GM04504 (cell line): ENCODE measurements around the gene CACHD1.
"Not testable (repeated sequence)": the region's sequence is repeated elsewhere in the genome, so short reads cannot be mapped to it uniquely, and the experiment has no call there.

Source experiments
- DNase-seq: peaks from one replicate; pipeline ENCODE4 v3.0.0-alpha.2; 2012; ENCODE audit warnings: low read depth

CACHD1 gene

GRCh38 chr1:64497088-64497883 is 27.4 kb downstream of the CACHD1 start:
- DNase-seq: no peak

- no peak for DNase-seq
Observed at GRCh38 chr1:64498325-64498724, 28.4 kb downstream of the CACHD1 start.

- no peak for DNase-seq
Observed at GRCh38 chr1:64499011-64499410, 29.1 kb downstream of the CACHD1 start.

GRCh38 chr1:64499966-64500365 is 30.0 kb downstream of the CACHD1 start:
- DNase-seq: no peak

DNA sequence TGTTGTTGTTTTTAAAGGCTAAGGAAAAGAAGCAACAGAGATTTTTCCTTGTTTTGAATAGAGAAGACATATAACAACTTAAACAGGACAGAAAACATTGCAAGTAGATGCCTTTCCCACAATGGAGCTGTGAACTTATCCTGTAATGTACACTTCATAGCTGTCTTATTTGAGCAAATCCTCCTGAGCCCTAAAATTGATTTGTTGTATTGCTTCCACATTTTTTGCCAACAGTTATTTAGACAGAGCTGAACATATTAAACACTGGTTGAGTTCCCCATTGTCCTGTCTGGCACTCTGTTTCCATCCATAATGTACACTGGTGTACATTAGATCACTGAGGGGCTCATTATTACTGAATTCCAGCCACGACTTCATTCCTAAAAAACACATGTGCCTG is 32.2 kb downstream of the CACHD1 start:
- no peak for DNase-seq

DNA sequence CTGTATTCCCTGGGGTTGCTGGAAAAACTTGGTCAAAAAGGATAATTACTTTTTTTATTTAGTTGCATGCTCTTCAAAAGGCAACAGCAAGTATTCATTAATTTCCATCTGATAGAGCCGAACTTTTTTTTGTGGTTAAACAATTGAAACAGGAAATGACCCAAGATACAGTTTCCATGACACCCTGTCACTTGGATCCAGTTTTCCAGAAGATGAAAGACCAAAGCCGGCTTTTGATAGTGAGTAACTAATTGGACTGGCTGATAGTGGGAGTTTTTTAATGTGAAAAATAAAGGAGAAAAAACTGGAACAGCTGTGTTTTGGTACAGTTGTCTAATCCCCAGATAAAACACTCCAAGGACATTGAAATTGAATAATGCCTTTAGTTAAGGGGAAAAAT is 33.0 kb downstream of the CACHD1 start:
- no peak for DNase-seq

DNA sequence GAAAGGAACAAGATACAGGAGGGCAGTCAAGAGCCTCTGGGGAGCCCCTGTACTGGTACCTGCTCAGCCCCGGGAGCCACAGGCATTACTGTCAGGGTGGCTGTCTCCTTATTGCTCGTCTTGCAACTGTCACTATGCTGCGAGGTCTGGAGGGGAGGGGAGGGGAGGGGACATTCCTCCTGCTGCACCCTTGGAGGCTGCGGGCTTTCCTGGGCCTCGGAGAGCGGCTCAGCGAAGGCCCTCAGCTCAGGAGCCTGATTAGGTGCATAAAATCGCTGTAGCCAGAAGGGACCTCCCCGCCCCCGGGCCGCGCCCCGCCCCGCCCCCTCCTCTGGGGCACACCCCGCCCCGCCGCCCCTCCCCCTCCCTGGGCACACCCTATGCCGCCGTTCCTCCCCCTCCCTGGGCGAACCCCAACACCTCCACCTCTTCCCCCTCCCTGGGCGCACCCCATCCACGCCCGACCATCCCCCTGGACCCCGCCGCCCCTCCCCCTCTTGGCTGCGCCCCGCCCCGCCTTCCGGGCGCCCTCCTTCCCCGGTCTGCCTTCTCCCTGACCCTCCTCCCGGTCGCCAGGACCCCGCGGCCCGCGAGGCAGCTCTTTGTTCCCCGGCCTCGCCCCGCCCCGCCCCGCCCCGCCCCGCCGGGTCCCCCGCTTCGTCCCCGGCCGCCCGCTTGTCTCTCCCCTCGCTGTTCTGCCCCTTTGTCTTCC is 35.5 kb downstream of the CACHD1 start:
- no peak for DNase-seq

DNA sequence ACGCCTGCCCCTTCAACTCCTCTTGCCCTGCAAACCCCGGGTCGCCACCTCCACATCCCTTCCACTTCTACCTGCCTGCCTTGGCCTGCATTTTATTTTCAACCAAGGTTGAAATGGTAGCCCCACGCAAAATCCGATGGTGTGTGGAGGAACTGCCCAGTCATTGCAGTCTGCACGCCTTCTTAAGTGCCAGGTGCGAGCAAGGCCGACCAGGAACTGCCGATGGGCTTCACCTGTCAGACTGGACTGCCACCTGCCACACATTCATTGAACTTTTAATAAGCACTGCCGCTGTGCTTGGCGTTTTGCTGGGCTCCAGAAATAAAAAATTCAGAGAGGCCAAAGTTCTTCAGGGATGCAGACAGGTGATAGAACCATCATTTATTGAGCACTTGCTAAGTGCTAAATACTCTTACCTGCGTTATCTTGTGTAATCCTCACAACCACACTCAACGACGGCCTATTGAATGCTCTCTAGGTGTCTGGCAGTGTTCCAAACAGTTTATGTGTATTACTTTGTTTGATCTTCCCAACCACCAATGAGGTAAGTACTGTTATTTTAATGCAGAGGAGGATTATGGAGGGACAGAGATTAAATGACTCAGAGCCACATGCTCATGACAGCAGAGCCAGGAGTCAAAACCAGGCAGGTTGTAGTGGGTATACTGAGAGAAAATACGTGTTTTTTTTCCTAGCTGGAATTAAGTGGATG is 36.2 kb downstream of the CACHD1 start:
- DNase-seq: no peak

GRCh38 chr1:64508629-64509028 is 38.7 kb downstream of the CACHD1 start:
- DNase-seq: no peak

- no peak for DNase-seq
Observed at GRCh38 chr1:64511044-64511443, 41.1 kb downstream of the CACHD1 start.

DNA sequence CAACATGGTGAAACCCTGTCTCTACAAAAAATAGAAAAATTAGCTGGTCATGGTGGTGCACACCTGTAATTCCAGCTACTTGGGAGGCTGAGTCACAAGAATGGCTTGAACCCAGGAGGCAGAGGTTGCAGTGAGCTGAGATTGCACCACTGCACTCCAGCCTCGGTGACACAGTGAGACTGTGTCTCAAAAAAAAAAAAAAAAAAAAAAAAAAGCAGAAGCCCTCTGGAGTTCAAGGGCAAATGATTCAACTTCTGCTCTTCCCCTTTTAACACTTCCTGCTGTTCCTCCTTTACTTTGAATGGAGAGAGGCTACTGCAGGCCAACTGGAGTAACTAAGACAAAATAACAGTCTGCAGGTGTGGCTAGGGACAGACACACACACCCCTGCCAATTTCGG is 42.3 kb downstream of the CACHD1 start:
- not testable (repeated sequence) for DNase-seq

GRCh38 chr1:64513545-64513944 is 43.6 kb downstream of the CACHD1 start:
- DNase-seq: no peak

DNA sequence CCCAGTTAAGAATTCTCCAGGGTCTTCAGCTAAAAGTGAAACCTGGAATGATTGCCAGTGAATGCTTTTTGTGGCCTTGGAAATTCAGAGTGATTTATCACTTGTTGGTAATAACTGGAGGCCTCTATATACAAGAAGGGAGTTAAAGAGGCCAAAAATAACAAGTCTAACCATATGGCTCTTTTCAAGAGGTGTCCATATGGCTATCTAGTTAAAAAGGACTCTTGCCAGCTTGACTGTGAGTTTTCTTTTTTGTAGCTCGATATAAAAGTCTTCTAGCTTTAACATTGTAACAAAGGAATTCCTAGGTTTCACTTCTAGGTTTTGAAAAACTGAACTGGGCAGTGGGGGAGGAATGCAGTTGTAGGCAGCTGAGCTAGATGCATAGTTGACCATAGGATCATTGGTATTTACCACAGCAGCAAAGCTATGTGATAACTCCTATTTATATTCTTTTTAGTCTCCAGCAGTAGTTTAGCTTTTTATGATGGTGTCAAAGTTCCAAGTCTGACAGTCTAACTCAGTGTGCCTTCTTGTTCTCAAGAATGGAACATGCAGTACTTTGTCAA is 44.4 kb downstream of the CACHD1 start:
- DNase-seq: no peak

DNA sequence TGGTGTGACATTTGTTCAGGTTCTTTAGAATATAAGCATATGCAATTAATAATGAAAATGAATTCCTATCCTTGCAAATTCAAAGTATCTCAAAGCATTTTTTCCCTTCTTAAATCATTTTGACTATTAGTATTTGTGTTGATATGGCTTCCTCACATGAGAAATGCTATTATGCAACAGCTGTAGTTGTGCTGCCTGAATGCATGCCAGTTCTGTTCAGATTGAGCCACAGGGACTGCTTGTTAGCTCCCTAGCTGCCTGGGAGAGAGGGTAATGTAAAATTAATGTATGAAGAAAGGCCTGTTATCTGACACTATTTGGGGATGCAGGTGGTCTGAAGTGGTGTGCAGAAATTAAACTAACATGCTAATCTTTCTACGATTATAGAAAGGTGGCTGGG is 45.5 kb downstream of the CACHD1 start:
- DNase-seq: peak; percentile 58

DNA sequence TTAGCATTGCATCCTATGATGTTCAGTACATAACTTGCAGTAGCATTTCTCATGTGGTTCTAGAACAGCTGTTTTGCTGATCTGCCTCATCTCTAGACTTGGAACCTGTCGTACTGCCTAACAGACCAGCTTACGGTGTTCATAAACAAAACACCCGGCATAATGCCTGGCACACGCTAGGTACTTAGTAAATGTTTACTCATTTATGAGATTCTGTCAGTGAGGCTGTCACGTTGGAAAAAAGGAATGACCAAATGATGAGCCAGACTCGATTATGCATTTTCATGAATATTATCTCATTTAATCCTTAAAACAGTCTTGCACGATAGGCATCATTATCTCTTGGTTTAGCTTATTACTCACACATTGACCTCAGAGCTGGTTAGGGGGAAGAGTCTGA is 46.4 kb downstream of the CACHD1 start:
- DNase-seq: no peak

DNA sequence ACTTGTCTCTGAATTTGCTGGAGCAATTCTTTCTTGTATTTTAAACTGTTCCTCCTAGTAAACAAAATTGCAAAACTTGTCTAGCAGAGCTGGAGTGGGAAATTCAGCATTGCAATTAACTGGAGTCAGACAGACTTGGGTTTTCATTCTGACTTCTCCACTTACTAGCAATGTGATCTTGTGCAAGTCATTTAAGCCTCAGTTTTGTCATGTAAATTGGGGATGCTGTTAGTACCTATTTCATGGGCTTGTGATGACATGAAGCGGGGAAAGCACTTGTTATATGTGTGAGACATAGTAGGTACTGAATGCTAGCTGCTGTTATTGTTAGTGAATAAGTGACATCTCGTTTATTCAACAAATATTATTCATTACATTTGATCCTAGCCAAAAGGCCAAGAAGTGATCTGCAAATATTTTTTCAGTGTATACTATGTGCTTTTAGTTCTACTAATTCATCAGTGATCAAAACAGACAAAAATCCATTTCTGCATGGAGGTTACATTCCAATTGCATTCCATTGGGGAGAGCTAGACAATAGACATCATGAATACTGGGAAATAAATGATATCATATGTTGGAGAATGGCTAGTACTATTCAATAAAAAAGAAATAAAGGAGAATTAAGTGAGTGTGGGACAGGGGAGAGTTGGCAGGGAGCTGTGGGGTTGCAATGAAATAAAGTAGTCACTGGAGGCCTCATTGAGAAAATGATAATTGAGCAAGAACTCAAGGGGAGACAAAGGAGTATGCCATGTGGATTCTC is 47.1 kb downstream of the CACHD1 start:
- DNase-seq: no peak

GRCh38 chr1:64517640-64518039 is 47.7 kb downstream of the CACHD1 start:
- DNase-seq: no peak

DNA sequence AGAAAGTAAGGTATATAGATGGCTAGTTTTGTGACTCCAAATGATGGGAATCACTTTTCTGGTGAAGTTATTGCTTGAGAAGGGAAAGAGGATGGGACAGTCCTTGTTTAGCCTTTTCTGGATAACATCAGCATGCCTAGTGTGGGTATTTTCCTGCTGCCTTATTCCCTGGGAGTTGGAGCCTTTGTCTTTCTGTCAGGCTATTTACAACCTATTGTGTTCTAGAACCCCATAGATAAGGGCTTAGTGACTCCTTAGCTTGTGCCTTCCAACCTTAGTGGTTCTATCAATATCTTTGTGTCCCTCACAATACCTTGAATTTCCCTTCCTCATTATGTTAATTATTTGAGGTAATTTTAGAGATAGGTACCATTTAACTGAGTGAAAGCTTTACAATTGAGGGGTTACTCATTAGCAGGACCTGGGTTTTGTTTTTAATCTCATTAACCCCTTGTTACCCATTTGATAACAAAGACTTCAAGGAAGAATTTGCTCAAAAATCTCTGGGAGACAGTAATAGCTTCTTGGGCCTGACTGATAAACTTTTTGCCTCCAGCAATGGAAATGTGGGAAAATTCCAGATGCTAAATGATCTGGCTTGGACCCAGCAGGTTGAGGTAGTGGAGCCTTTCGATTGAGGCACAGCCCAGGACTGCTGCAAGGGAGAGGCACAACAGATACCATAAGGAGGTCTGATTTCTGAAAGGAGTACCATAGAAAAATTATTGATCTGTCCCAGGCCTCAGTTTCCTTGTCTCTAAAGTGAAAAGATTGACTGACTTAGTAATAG is 49.0 kb downstream of the CACHD1 start:
- DNase-seq: no peak

GRCh38 chr1:64519901-64520300 is 50.0 kb downstream of the CACHD1 start:
- no peak for DNase-seq

DNA sequence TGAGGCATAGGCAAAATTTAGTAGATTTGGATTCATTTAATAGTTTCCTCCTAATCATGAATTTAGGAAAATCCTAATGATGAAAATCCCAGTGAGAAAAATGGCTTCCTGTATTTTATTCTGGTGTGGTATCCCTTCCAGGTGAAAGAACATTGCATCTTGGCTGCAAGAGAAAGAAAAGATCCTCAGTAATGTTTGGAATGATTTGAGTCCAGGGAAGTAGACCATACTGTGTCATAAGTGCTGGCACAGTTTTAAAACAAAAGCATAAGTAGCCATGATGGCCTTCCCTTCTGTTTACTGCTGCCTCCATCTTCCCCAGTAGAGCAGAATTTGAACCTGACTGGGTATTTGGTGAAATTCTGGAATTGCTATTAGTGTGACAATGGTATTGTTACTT is 52.8 kb downstream of the CACHD1 start:
- DNase-seq: no peak
